K562 (cell line): ENCODE data around the gene CCDC88C.

ENCODE experiments used
- ATF7 ChIP-seq: fragments of 450-650 bp; IDR thresholded peaks from 2 replicates; pipeline ENCODE4 v1.7.1; 2014; ENCODE audit warnings: mild to moderate bottlenecking, moderate library complexity
- CHD4 ChIP-seq: fragments of 200-600 bp; sonication (generic); IDR thresholded peaks from 3 replicates; pipeline ENCODE4 v1.6.1; 2012; ENCODE audit warnings: low read depth, mild to moderate bottlenecking, mixed read lengths, low read length, inconsistent platforms; ENCODE audit not compliant: insufficient read depth, insufficient replicate concordance, poor library complexity, severe bottlenecking
- LARP7 ChIP-seq: fragments of 450-650 bp; IDR thresholded peaks from 2 replicates; pipeline ENCODE4 v1.6.1; 2016
- POLR2A ChIP-seq: fragments of 450-650 bp; conservative IDR thresholded peaks from 2 replicates; pipeline ENCODE4 v1.6.1; 2016
- SMAD4 ChIP-seq: fragments of 250-450 bp; sonication (Bioruptor Pico); conservative IDR thresholded peaks from 2 replicates; pipeline ENCODE4 v1.8.0; 2021; ENCODE audit warnings: inconsistent platforms, mild to moderate bottlenecking, moderate library complexity
- ZNF444 ChIP-seq: fragments of 250-450 bp; sonication (Bioruptor Pico); IDR thresholded peaks from 2 replicates; pipeline ENCODE4 v1.4.0; 2020; ENCODE audit warnings: mild to moderate bottlenecking, moderate library complexity
- ZNF449 ChIP-seq: fragments of 250-450 bp; sonication (Bioruptor Pico); IDR thresholded peaks from 2 replicates; pipeline ENCODE4 v1.8.0; 2022; ENCODE audit warnings: moderate library complexity, mild to moderate bottlenecking, inconsistent platforms

GRCh38 chr14:91294153-91294552 is 123.5 kb downstream of the CCDC88C start:
- TF ChIP-seq SMAD4 (no peak), ZNF444 (CRISPR knock-in tag) (no peak), LARP7 (no peak), ATF7 (no peak), ZNF449 (CRISPR knock-in tag) (no peak), CHD4 (no peak), POLR2A (no peak)
